Measurements from ENCODE around the gene P2RY8.
"Not testable (repeated sequence)": the region's sequence is repeated elsewhere in the genome, so short reads cannot be mapped to it uniquely, and the experiment has no call there.

The P2RY8 gene

DNA sequence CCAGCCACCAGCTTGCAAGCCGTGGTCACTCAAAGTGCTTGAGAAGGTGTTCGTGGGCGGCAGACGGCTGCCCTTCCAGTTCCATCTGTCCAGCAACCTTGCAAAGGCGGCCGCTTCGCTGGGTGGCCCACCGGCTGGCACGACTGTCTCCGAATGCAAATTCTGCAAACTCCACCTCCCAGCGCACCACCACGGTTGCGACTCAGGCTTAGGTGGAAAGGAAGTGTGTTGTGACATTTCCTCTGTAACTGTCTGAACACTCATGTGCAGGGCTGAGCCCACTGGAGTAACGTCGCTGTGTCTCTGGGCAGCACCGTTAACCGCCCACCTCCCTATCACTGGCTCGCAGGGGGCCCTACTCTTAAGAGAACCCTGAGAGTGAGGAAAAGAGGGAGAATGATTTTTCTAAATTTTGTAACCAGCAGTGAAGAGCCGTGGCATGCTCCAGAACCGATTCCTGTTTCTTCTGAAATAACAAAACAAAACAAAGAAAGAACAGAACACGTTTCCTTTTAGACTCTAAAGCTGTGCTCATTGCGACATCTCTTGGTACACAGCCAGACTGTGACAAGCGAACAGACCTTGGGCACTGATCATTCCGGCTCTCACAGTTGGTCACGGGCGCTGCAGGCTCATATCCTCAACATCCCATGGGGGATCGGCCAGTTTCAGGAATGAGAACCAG is at the start of gene P2RY8:
Gene P2RY8 (minus strand): TSS at position 155 of the 685 bp plus-strand sequence. CDS start 70,627 bp downstream, outside the sequence.
- DNase-seq, result peak; percentile 78

GRCh38 chrX:1584237-1585011 is 47.4 kb upstream of the P2RY8 start:
- DNase-seq, result no peak

DNA sequence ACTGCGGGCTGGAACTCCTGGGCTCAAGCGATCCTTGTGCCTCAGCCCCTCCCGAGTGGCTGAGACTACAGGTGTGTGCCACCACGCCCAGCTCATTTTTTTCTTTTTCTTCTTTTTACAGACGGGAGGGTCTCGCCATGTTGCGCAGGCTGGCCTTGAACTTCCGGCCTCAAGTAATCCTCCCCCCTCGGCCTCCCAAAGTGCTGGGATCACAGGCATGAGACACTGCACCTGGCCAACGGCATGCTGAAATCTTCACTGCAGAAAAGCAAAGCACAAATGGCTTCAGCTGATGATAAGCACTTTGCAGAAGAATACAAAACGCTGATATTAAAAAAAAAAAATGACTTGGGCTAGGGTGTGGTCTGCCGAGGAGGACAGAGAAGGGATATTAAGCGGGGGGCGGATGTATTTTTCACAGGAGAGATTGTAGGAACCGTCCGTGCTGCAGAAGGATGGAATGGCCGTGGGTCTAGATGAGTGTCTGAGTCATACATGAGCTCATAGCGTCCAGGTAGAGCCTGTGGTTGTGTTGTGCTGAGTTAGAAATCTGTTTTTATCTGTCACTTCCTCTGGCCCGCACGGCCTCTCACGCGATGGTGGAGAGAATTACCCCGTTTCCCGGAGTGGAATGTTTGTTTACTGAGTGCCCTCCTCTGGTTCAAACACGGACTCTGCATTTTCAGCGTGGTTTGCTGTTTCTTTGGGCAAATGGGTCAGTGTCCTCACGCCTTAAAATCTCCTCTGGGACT is 45.9 kb upstream of the P2RY8 start:
- DNase-seq, result peak; percentile 39

GRCh38 chrX:1581132-1581531 is 44.1 kb upstream of the P2RY8 start:
- peak; percentile 53 for DNase-seq

- DNase-seq, result no peak
These were observed 41.7 kb upstream of the P2RY8 start for GRCh38 chrX:1578511-1579173.

DNA sequence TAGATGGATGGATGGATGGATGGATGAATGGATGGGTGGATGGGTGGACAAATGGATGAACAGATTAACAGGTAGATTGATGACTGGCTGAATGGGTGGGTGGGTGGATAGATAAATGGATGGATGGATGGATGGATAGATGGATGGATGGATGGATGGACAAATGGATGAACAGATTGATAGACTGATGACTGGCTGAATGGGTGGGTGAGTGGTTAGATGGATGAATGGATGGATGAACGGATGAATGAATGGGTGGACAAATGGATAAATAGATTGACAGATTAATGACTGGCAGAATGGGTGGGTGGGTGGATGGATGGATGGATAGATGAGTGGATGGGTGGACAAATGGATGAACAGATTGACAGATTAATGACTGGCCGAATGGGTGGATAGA is 40.9 kb upstream of the P2RY8 start:
- DNase-seq, result no peak

DNA sequence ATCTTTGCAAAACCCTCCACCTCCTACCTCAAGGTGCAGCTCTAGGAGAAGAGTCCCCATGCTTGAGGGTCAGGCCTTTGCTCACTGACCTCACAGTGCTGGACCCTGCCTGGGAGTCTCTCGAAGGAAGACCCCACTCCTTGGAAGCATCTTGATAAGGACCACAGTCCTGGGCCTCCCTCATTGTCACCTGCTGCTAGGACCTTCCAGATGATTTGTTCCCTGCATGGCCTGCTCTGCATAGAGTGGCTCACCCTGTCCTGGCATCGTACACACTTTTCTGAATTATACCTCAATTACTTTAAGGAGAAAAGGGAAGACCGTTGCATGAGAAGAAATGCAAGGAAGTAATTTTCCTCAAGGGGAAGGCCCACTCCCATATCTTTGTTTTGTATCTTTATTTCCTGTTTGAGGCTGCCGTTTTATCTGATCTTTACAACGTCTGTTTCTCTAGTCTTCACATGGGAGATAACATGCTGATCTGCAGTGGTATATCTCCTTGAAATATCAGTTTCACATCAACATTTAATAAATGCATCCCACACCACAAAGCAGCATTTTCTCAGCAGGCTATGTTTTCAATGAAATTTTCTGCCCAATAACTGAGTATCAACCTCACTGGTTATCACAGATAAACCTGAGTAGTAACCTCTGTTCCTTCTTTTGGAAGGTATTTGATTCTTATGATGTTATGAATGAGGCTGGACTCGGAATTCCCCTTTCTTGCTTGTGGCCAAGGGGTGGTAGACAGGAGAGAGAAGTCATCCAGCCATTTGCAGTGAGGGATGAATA is 39.4 kb upstream of the P2RY8 start:
- DNase-seq, result no peak

GRCh38 chrX:1574181-1574580 is 37.2 kb upstream of the P2RY8 start:
- DNase-seq, result not testable (repeated sequence)

DNA sequence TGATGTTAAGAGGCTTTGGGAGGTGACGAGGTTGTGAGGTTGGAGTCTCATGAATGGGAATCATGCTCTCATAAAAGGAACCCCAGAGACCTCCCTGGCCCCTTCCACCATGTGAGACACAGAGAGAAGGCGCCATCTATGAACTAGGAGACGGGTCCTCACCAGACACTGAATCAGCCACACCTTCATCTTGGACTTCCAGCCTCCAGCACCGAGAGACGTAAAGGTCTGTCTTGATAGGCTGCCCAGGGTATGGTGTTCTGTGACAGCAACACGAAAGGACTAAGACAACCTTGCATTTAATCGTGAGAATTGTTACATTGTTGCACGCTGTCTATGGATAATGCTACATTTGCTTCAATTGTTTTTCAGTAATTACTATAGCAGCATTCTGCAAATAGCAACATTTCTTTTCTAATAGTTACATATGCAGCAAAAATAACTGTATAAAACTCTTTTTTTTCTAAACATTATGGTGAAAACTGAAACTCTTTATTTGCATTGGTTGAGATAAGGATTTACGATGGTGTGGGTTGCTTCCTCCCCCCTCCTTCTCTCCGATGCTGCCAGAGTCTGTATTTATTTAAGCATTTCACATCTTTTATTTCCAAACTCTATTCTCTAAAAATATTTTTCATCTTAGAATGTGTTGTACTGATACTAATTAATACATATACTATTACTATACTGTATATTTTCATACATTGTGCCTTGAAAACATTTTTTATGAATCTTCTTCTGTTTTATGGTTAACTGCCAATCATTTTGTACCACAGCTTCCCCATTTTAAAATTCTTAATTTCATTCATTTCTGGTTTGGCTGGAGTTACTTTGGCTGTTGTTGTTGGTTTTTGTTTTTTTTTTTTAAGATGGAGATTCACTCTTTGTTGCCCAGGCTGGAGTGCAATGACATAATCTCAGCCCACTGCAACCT is 28.0 kb upstream of the P2RY8 start:
- no peak for DNase-seq

DNA sequence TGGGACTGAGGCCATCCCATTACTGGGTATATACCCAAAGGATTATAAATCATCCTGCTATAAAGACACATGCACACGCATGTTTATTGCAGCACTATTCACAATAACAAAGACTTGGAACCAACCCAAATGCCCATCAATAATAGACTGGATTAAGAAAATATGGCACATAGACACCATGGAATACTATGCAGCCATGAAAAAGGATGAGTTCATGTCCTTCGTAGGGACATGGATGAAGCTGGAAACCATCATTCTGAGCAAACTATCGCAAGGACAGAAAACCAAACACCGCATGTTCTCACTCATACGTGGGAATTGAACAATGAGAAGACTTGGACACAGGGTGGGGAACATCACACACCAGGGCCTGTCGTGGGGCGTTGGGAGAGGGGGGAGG is 27.1 kb upstream of the P2RY8 start:
- not testable (repeated sequence) for DNase-seq

GRCh38 chrX:1561164-1561563 is 24.2 kb upstream of the P2RY8 start:
- DNase-seq, result no peak

DNA sequence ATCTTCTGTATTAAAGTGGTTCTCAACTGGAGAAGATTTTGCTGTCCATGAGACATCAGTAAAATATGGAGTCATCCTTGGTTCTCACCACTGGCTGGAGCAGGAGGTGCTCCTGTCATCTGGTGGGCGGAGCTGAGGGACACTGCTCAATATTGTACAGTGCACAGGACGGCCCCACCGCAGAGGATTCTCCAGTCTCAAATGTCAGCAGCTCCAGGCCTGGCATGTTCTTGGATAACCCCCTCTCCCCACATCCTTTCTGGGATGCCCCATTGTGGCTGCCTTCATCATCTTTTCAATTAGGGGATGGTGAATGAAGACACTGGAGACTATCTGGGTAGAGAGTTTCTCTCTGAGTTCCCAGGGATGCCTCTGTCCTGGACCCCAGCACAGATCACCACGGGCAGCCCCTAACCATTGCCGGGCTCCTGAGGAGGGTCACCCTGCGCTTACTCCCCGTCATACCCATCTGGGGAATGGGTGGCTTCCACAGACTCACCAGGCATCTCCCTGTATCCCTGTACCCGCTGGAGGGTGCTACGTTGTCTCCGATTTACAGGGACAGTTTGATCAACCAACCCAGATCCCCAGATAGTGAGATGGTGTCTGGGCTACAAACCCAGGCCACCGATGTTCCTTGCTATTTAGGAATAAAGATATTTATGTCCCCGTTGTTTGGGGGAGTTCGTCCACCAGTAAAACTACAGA is 21.9 kb upstream of the P2RY8 start:
- no peak for DNase-seq

- not testable (repeated sequence) for DNase-seq
These were observed 20.5 kb upstream of the P2RY8 start for GRCh38 chrX:1557442-1557841.

- DNase-seq, result no peak
These were observed 18.4 kb upstream of the P2RY8 start for GRCh38 chrX:1555370-1555769.

DNA sequence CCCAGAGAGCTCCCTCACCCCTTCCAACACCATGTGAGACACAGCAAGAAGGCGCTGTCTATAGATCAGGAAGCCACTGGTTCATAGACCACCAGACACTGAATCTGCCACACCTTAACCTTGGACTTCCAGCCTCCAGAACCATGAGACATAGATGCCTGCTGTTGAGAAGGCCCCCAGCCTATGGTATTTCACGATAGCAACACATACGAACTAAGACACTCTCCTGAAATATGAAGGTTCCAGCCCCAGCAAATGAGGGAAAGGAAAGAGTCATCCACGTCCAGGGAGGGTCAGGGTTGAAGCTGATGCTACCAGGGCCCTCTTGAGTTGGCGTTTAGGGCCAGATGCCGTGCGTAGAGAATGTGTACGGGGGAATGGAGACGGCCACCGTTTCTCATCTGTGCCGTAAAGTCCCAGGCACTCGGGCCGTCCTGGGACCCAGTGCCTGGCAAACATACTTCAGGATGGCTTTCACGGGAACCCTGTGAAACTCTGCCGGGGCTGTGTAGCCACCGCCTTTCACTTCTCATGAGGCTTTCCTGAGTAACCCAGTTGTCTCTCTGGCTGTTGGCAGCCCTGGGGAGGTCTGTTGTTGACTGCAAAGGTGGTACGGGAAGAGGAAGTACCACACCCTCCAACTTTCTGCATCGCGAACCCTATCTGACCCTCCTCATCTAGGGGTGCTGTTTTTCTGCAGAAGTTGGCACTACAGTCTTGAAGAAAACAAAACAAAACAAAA is 17.7 kb upstream of the P2RY8 start:
- DNase-seq, result peak; percentile 51

GRCh38 chrX:1551959-1552546 is 15.1 kb upstream of the P2RY8 start:
- no peak for DNase-seq

DNA sequence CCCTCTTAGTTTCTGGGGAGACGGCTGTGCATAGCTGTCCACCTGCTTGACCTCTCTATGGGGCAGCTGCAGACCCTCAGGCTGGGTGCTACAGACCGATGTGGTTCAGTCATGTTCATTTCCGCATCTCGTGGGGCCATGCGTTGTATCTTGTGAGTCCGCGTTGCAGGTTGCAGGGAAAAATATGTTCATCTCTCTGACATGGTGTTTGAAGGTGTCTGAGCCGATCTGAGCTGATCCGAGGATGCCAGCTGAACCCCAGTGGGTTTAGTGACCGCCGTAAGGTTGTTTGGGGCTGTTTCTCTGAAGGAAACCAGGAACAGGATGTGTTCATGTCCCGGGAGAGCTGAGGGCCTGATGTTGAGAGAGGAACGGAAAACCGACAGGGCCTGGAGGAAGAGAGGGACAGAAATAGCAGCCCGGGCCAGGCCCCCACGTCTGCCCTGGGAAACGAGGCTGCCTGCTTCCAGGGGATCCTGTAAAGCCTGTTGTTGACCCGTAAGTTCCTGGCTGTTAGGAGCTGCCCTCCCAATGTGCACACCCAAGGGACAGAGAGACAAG is 9.8 kb upstream of the P2RY8 start:
- DNase-seq, result no peak

DNA sequence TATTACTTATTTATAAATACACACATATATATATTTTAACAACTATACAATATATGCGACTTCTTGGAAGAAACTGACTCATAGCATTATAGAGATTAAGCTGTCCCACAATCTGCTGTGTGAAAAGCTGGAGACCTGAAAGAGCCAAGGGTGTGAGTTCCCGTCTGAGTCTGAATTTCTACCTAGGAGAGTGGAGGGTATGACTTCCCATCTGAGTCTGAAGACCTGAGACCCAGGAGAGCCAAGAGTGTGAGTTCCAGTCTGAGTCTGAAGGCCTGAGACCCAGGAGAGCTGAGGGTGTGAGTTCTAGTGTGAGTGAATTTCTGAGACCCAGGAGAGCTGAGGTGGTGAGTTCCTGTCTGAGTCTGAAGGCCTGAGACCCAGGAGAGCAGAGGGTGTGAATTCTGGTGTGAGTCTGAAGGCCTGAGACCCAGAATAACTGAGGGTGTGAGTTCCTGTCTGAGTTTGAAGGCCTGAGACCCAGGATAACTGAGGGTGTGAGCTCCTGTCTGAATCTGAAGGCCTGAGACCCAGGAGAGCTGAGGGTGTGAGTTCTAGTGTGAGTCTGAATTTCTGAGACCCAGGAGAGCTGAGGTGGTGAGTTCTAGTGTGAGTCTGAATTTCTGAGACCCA is 8.9 kb upstream of the P2RY8 start:
- DNase-seq, result no peak

Data from activated T-cell treated with anti-CD3 and anti-CD28 coated beads, Interleukin-2, amount 50 U/mL, for 1 hour (primary cell).